ENCODE measurements around the gene CACNA2D3.
A peak's percentile ranks its signal among the peaks of the same experiment; 100 is the strongest.

The CACNA2D3 gene

DNA sequence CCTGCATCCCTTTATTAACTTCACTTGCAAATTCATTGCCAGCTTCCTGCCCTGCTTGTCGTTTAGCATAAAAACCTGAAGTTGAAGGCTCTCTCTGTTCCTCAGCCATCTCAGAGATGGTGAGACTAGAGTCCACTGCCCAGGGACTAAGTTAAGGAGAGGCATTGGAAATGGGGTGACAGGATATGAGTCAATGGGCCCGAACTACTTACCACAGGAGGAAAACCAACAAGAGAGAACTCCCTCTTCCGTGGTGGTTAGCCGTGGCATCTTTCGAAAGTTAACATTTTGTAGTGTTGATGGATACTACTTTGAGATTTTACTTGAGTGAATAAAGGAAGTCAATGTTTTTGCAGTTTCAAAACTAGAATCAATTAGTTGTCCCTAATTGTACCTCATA is 740.2 kb downstream of the CACNA2D3 start:
- no peak for DNase-seq

DNA sequence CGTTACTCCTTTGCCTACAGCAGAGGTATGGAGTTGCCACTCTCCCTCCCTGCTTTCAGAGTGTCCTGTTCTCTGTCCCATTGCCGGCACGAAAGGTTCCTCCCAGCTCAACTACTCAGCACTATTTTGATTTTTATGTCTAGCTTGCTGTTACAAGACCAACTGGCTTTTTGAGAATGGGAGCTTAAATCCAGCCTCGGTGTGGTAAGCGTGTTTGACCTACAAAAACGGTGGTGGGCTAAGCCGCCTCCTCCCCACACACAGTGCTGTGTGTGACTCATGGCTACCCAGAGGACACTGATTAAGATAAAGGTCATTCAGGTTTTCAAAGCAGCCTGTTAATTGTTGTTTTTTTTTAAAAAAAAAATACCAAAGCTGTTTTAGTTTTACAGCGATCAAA is 741.0 kb downstream of the CACNA2D3 start:
- no peak for DNase-seq

DNA sequence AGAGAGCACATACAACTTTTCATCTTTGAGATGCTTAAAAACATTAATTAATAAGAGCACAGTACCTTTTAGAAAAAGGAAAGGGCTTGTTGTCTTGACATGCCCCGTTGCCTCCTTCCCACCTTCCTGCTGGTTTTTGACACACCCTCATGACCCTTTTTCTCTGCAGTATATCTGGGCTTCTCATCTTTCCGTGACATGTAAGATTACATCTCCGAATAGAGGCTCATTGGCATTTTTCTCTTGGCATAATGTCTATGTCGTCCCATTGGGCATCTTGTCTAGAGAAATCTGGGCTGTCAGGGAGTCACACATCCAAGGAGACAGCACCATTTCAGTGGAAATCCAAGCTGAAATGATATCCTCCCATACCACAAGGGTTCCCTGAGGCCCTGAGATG is 741.4 kb downstream of the CACNA2D3 start:
- DNase-seq = no peak

DNA sequence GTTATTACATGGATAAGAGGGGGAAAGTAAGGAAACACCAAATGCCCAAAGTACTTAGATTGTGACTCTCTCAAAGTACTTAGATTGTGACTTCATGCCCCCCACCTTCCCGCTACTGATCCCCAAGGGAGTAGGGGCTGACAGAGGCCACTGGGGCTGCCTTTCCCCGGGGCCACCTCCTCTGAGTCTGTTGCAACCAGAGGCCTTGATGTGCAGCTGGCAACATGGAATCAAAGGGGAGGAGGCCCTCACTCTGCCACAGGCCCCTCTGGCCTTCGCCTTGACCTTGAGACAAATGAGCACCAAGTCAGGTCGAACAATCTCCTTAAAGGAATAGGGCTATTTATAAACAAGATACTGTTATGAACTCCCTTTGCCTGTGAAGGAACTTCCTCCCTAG is 743.0 kb downstream of the CACNA2D3 start:
- no peak for DNase-seq

DNA sequence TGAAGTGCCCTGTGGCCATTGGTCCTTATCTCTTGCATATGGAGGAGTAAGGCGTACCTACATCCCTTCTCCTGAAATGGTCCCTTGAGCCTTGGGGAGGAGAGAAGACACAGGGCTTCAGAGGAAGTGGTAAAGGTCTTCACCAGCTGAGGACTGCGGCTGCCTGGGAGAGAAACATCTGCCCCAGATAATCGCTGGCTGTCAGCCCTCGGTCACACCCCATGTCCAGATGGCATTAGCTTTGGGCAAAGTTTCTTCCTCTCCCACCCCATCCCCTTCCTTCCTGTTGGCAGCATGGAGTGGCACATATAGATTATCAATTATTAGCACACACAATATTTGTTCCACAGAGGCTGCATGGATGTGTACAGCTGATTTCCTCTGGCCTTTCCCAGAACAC is 743.9 kb downstream of the CACNA2D3 start:
- DNase-seq = no peak

DNA sequence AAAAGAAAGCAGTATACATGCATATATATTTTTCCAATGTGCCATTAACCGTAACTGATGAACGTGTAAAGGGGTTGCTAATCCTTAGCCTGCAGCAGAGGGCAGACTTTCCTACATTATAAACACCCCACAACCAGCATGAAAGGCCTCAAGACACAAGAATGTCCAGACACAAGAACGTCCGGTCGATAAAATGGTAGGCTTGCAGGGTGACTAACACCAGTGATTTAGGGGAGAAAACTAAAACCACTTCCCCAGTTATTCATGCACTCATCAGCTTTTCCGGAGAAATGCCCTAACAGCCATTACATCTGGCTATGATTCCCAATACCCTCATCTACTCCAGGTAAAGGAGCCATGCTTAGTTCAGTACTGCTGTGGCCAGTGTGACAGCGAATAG is 748.1 kb downstream of the CACNA2D3 start:
- peak; percentile 42 for DNase-seq

DNA sequence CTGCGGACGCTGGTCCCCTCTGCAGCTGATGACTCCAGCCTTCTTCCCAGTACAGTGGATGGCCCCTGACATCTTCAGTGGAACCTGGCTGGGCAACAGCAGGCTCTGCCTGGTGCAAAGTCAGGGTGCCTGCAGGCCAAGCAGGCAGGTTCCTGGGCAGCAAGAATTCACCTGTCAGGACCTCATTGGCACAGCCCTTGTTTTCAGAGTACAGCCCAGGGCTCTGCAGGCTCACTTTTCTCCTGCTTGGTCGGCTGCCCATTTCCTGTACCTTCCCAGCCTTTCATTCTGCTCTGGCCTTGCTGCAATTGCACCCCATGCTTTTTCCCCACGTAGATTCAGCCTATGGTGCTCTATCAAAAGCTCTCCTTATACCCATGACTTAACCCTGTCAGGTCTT is 749.5 kb downstream of the CACNA2D3 start:
- DNase-seq = no peak

DNA sequence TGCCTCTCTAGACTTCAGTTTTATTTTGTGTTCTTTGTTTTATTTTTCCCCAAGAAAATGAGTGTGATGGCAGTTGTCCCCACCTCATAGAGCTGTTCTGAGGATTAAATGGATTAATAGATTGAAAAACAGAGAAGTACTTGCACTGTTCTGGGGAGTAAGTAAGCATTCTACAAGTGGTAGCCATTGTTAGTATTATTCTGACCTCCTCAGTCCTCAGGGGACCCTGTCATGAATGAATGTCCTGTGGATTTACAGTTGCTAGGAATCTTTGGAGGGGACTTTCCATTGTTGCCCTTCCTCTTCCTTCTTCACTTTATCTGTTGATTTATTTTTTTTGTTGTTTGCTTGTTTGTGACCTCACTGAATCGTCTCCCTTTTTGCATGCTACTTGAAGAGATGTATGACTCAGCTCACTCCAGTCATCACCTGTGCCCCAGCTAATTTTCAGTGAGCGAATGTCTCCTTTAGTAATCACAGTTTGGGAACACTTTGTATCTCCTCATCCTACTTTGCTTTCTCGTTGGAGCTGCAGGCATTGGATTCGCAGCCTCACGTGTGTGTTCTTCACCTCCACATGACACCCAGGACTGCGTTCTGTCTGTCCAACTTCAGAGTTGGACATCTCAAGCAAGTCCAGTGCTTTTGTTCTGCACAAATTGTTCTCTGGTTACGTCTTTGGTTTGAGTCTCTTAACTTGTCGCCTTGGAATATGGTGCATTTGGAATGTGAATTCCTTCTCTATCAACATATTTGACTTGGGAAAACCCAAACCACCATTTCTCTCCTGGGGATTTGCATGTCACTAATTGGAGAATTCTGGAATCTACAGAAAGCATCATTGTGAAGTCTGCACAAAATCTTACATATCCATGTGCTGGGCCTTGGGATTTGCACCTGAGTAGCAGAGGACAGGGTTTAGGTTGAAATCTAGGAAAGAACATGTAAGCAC is 751.0 kb downstream of the CACNA2D3 start:
- peak; percentile 3 for DNase-seq

DNA sequence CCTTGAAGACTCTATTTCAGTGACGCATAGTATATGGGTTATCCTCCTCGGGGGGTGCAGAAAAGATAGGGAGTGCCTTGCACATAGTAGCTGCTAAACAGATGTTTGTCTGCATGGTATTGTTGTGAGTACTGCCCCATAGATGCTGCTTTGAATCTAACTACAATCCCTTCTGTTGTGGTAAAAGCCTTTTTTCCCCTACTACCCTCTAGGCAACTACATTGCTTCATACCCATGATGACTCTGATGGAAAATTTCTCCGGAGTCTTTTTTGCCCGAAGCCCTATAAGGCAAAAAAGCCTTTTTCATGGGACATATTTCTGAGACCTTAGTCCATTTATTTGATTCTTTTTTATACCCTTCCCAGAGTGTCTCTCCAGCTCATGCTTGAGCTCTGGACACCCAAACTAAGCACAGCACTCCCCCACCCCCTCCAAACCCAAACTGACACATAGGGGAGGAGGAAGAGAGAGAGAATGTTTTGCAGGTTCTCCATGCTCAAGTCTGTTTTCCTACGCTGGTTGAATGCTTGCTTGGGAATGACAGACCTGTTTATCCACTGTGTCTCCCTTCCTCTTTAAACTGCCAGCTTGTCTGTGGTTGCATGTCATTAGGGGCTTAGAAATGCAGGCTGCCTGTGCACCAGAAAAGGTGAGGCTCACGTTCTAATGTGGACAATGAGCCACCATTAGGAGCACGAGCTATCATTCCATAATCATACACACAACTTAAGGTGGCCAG is 752.6 kb downstream of the CACNA2D3 start:
- DNase-seq = no peak

DNA sequence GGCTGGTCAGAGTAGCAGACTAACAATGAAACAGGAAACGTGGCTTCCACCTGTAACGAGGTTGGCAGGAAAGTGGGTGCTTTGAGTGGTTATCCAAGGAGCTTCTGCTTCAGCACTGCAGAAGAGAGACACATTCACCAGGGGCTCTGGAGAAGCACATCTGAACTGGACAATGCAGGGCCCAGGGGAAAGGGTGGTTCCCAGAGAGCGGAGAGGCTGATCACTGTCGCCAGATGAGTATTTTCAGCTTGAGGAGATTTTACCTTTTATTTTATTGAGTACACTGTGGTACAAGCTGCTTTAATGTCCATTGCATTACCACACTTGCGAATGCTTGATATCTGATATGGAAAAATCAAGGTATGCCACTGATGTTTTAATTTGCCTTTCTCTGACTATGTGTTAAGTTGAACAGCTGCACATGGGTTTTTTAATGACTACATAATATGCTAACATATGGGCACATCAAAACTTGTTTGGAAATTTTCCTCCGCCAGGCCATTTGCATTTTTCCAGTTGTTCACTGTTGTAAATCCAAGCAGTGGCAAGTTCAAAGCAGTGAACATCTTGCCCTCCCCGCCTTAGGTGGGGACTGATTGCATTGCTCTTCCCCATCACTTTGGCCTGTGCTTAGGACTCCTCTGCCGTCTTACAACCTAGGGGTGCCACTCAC is 753.4 kb downstream of the CACNA2D3 start:
- peak; percentile 9 for DNase-seq

DNA sequence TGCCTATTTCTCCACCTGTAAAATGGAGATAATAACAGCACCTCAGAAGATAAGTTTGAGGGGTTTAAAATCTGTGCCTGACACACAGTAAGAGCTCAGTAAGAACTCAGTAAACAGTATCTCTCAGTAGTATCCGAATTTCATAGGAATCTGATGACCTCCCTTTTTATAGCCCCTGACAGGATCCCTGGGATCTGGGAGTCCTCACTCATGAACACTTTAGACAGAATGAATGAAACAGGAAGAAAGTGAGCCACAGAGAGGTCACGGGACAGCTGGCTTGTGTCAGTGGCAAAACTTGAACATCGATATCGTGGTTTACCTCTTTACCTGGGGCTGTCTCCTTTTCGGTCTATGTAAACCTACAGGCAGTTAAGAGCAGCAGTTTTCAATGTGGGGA is 754.3 kb downstream of the CACNA2D3 start:
- no peak for DNase-seq

DNA sequence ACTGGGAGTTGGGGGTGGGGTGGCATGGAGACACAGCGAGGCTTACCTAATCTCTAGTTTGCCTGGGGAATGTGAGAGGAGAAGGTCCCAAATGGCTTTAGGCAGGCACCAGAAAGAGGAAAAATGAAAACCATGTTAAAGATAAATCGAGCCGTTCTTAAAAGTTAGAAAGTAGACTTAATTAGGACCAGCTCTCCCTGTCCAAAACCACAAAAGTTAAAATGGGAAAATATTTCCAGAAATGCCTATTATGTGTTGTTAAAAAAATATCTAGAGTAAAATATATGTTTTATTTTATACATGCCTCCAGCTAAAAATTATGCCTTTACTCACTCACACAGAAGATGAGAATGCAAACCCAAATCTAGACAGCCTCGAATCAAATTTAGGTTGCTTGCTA is 755.4 kb downstream of the CACNA2D3 start:
- no peak for DNase-seq

DNA sequence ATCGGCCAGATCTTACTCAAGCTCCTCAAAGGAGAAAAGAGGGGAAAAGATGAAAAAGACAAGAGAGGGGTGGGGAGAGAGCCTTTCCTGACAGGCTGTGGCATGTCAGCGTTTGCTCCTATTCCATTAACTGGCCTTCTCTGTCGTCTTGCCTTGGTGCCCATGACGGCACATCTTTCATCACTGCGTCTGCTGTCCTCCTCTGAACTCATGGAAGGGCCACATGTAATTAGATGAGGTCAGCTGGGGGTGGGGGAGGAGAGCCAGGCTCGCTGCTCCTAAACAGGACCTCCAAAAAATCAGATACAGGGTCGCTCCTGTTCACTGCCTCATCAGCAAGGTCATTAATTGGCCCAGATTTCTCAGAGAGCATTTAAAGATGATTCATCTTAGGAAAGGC is 755.8 kb downstream of the CACNA2D3 start:
- no peak for DNase-seq

DNA sequence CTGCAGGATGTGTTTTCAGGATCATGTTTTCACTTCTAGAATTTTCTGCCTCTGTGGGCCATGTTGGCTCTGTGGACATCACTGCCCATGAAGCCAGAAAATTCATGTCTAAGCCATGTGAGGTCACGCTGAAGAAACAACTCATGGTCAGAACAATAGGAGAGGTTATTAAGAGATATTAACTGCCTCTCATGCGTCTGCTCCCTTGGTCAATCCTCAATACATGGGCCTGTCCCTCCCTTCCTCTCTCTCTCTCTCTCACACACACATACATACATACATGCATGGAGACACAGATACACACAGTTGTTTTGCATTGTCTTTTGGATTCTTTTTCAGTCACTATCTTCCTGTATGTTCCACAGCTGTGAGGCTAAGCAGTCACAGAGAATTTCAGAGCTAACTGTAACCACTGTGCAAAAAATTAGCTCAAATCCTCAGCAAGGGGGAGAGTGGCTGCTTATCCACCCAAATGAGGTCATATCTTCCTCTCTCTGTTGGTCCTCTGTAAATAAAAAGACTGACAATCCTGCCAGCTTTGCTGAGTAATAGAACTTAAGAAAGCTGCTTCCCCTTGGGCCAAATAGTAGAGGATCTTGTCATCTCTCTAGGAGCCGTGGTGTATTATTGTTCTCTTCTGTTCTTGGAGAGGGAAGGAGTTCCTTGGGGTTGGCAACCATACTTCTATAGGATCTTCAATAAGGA is 759.9 kb downstream of the CACNA2D3 start:
- no peak for DNase-seq

DNA sequence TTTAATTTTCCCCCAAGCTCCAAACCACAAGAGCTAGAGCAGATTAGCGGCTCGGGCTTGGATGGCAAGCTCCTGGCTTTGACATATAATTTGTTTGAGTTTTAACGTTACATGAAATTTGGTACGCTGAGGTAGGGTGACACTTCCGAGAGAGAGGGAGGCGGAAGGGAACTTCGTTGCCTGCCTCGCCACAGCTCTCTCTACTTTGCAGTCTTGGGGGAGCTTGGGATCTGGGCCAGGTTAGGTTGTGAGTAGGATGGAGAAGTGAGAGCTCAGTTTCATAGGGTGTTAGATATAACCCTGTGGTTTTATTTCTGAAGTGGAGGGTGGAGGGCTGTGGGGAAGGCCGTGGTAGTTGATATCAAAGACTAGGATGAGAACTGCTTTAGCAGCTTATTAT is 765.8 kb downstream of the CACNA2D3 start:
- no peak for DNase-seq

DNA sequence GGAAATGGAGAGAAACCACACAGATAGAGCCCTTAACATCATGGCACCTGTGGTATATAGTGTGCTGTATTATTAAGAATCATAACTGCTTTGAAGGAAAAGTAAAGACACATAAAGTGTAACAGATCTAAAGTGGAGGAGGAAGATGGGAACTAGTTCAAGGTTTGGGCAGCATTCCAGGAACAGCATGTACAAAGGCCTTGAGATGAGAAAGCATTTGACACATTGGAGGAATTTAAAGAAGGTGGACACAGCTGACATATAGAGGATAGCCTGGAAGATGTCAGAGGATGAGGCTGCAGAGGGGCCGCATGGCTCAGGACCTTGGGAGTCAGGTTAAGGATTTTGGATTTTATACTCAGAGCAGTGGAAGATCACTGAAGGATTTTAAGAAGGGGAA is 766.5 kb downstream of the CACNA2D3 start:
- DNase-seq = no peak

DNA sequence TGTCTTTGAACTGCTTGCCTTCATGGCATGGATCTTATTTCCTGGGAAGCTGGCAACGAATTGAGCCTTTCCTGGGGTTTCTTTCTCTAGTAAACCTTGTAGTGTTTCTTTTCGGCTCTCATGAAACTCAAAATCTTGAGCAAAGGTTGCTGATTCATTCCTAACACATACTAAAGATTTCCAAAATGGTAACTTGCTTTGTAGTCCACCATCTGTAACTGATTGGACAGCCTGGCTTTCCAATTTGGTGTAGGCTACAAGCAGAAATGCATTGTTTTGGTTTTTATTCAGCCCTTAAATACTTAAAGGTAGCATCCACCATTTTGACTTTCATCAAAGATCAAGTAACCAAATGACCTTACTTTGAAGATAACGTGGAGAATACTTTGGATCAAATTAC is 767.4 kb downstream of the CACNA2D3 start:
- no peak for DNase-seq

DNA sequence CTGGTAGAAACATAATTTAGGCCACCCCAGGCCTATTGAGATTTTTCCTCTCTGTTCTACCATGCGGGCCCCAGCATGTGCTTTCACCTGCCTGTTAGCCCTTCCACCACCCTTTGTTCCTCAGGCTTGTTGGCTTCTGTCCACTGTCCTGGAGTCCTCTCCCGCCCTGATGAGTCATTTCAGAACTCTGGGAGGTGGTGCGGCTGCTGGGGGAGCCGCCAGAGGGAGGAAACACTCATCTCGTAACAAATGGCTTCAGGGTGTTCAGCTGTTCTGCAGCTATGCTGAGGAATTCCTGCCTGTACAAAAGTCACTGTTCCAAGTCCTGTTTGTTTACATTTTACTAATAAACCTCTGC is 769.2 kb downstream of the CACNA2D3 start:
- DNase-seq = peak; percentile 47

DNA sequence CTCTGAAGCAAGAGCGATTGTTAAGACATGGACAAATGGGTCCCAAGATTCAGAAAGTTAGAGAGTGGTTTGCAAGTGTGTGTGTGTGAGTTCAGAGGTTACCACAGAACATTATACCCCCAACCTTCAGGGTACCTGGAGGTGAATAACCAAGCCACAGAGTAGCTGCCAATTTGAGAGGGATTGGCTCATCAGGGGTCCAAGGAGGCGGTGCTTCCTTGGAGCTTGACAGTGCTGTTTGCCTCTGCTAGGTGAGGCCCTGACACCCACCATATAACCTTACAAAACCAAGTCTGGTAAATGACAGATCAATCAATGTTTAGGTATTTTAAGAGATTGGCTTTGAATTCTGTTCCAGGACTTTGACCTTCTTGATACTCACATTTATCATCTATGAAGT is 769.8 kb downstream of the CACNA2D3 start:
- no peak for DNase-seq

DNA sequence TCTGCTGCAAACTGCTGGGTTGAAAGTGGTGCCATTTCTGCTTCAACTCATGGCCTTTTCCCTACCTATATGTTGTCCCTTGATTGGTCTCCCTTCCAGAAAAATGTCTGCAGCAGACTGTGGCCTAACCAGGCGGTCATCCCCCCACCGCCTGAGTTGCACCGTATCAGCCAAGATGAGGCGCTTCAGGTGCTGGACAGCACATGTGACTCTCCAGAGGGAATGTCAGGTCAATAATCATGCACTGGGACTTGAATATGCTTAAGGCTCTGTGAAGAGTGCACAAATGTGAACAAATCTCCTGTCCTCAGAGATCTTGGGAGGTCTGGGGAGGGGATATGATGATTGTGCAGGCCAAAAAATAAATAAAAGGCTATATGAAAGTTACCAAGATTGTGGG is 773.3 kb downstream of the CACNA2D3 start:
- no peak for DNase-seq

DNA sequence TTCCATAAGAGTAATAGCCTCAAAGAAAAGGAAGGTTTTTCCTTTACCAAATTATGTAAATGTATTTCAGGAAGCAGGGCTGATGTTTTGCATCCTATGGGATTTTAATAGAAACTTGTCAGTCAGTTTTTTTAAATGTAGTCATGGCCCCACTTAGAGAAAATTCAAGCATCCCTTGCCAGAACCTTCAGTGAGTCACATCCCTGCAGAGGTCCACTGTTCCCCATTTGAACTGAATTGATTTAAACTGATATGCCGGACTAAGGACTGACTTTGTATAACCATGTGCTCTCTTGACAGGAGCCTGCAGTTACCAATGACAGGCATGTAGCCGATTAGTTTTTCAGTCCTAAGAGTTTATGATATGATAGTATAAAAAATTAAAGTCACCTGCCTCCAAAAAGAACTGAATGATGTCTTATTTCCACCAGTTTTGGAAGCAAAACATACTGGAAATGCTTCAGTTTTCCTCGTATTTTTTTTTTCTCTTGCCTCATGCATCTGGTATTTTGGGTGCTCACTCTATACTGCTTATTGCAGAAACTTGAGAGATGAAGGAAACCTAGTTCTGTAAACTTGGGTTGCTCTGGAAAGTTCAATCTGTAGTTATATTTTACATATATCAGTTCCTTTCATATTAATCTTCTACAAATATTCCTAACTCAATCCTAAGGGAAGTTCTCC is 774.8 kb downstream of the CACNA2D3 start:
- no peak for DNase-seq

DNA sequence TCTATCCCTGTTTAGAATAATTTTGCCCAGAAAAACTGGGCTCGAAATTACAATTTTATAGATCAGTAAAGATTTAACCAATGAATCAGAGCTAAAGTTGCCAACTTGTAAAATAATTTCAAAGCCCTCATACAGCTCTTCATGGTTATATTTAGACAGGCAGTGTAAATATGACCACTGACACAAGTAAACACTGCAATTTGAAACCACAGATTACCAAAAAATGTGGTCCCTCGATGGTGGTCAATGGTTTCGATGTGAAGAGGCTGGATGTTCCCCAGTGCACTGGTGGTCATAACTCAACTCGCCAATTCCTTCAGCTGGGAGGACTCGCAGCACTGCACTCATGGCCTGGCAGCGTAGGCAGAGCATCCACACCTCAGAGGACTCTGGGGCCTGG is 776.9 kb downstream of the CACNA2D3 start:
- no peak for DNase-seq
